Mucosa of rectum (tissue), 2 donors: Measurements from ENCODE around the gene TRIM23.

Source experiments
- H3K27ac ChIP-seq, 2 donors: one replicate each; pipeline ENCODE4 v1.7.0; 2013; ENCODE audit warnings: inconsistent platforms in 2 of 2, low read depth in 2 of 2, low read length in 2 of 2
- H3K27me3 ChIP-seq, 2 donors: one replicate each; pipeline ENCODE4 v1.7.0; 2013; ENCODE audit warnings: low read length in 2 of 2; ENCODE audit not compliant: control insufficient read depth in 2 of 2, insufficient read depth in 2 of 2
- H3K36me3 ChIP-seq, 2 donors: one replicate each; pipeline ENCODE4 v1.7.0; 2013; ENCODE audit warnings: low read length in 2 of 2; ENCODE audit not compliant: control insufficient read depth in 2 of 2, insufficient read depth in 2 of 2
- H3K4me1 ChIP-seq, 2 donors: one replicate each; pipeline ENCODE4 v1.7.0; 2013; ENCODE audit warnings: low read length in 2 of 2, mild to moderate bottlenecking in 1 of 2; ENCODE audit not compliant: control insufficient read depth in 2 of 2, insufficient read depth in 2 of 2
- H3K4me3 ChIP-seq, 2 donors: one replicate each; pipeline ENCODE4 v1.7.0; 2013; ENCODE audit warnings: low read length in 2 of 2
- H3K9ac ChIP-seq, 2 donors: one replicate each; pipeline ENCODE4 v1.7.0; 2013; ENCODE audit warnings: low read length in 2 of 2, low read depth in 1 of 2, mild to moderate bottlenecking in 1 of 2
- H3K9me3 ChIP-seq, 2 donors: one replicate each; pipeline ENCODE4 v1.7.0; 2013; ENCODE audit warnings: low read length in 2 of 2; ENCODE audit not compliant: control insufficient read depth in 2 of 2
- donor health status: healthy.
- donor health status: Normal muscosa, but diverticular disease.

The TRIM23 gene

DNA sequence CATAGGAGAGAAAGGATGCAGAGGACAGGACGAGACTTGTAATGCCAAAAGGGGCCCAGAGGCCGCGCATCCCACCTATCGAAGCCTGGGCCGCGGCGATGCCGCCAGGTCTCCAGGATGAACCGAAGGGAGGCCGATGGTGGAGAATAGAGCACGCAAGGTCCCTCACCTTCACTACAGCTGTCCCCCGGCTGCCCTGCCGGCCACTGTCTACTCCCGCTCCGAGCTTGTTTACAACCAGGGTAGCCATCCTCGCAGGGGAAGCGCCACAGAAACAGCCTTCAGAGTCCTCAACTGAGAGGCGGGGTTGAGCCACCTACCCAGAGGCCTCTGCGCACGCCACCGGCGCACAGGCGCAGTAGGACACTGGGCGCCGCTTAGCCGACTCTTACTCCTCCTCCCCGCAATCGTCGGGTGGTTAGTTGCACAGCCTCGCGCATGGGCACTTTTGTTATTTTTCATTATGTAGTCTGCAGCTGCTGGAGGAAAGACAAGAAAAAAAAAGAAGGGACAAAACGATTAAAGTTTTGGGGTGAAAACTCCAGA lies at the start of gene TRIM23:
TRIM23 (minus strand) TSS at position 309 of the 546 bp plus-strand sequence; CDS start at position 250, 59 bp downstream.
- peaks cover 11 to 16% of the 10 kb centered on the region in 2 donors for H3K4me1 ChIP-seq
- peak within 1 kb of the TSS; percentile 88 to 97 for H3K4me3 ChIP-seq

DNA sequence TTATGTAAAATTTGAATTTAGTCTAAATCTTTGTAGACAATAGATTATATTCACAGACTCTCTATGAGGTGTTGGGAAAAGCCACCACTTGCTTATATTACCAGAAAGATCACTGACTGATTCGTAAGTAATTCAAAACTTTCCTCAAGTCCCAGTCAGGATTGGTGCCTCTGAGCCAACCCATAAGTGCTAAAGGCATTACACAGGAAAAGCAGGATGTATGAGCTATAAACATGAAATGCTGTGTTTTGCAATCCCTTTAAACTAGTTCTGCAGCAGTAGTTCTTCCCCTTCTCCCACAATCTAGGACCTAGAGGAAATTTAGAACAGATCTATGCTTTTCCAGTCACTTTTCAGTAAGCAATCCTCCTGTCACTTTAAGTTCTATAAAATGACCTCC lies 48.7 kb upstream of the TRIM23 start:
- no peak overlapping the region for H3K9ac ChIP-seq
- no peaks in the 10 kb centered on the region for H3K9me3 ChIP-seq
- no peaks in the 10 kb centered on the region for H3K27me3 ChIP-seq
- H3K4me3 ChIP-seq = no peak overlapping the region
- peaks cover 0 to 10% of the 10 kb centered on the region in 2 donors for H3K36me3 ChIP-seq
- H3K4me1 ChIP-seq = no peaks in the 10 kb centered on the region
- H3K27ac ChIP-seq = no peak overlapping the region

More for the DNA sequence above, at the start of gene TRIM23:
- Histone ChIP-seq H3K9me3 (no peaks in the 10 kb centered on the region), H3K27me3 (no peaks in the 10 kb centered on the region), H3K9ac (peak within 1 kb of the TSS; percentile 89 to 92), H3K36me3 (no peaks in the 10 kb centered on the region), H3K27ac (peak within 1 kb of the TSS; percentile 84 to 88)

DNA sequence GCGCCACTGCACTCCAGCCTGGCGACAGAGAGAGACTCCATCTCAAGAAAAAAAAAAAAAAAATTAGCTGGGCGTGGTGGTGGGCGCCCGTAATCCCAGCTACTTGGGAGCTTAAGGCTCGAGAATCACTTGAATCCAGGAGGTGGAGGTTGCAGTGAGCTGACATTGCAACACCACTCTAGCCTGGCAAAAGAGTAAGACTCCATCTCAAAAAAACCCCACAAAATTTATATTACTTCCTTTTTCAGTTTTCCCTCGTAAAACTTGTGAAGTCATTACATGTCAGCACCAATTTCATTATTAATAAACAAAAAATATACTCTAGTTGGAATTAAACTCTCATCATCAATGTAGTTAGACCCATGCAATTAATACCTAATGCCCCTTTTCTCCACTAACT lies 44.6 kb upstream of the TRIM23 start:
- H3K36me3 ChIP-seq = peaks cover 5 to 8% of the 10 kb centered on the region in 2 donors
- H3K4me3 ChIP-seq = no peak overlapping the region
- no peaks in the 10 kb centered on the region for H3K4me1 ChIP-seq
- no peaks in the 10 kb centered on the region for H3K27me3 ChIP-seq
- no peak overlapping the region for H3K9ac ChIP-seq
- no peak overlapping the region for H3K27ac ChIP-seq
- H3K9me3 ChIP-seq = no peaks in the 10 kb centered on the region

DNA sequence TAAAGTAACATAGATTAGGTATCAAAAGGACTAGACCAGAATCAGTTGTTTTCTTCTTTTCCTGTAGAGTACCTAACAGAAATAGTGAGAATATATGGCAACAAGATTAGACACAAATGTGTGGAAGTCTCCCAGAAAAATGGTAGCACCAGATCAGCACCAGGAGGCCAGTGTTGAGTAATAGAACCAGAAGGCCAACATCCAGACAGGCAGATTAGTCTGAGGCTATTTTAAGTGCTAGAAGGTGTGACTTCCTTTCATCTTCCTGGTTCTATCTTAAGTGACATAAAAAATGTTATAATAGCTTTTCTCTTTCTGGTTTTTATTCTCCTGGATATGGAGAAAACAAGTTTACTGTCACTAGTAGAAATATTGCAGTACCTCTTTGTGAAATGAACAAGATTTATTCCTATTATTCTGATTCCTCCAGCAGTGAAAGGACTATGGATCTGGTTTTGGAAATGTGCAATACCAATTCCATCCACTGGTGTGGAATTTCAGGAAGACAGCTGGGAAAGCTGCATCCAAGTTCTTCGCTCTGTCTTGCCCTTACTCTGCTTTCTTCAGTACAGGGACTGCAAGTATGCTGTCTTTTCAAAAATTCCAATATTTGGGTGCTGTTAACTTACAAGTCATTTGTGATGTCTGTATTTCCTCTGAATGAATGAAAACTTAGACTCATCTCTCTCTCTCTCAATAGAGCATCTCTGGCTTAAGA lies 39.8 kb upstream of the TRIM23 start:
- Histone ChIP-seq H3K36me3 (peaks cover 9 to 16% of the 10 kb centered on the region in 2 donors), H3K27ac (no peak overlapping the region)

DNA sequence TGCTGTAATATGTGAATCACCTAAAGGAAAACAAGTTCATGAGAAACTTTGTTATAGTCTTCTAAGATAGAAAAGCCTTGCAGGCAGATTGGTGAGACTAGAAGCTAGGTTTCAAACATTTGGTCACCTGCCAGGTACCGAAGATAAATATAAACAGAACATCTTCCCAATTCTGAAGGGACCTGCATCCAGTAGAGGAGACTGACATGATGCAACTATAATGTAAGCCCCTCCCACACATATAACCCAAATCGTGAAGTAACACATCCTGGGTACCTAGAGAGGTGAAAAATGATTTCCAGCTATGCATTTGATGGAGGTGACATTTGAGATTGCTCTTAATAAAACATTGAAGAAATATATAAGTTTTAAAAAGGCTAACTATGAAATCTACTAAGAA lies 30.6 kb upstream of the TRIM23 start:
- Histone ChIP-seq H3K9me3 (no peaks in the 10 kb centered on the region), H3K27ac (no peak overlapping the region), H3K4me1 (no peaks in the 10 kb centered on the region), H3K27me3 (no peaks in the 10 kb centered on the region), H3K36me3 (peaks cover 0 to 12% of the 10 kb centered on the region in 2 donors), H3K4me3 (no peak overlapping the region), H3K9ac (no peak overlapping the region)

More for the DNA sequence above, 39.8 kb upstream of the TRIM23 start:
- Histone ChIP-seq H3K9me3 (no peaks in the 10 kb centered on the region), H3K9ac (no peak overlapping the region), H3K27me3 (no peaks in the 10 kb centered on the region), H3K4me3 (no peak overlapping the region), H3K4me1 (no peaks in the 10 kb centered on the region)

DNA sequence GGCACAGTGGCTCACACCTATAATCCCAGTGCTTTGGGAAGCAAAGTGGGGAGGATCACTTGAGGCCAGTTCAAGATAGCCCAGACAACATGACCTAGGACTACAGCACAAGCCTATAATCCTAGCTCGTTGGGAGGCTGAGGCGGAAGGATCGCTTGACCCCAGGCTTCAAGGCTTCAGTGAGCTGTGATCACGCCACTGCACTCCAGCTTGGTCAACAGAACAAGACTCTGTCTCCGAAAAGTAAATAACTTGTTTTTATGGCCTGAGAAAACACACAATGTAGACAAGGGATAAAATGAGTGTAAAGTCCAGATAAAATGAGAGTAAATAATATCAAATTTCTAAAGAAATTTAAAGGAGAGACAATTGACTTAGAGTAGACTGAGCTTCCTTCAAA lies 27.0 kb upstream of the TRIM23 start:
- Histone ChIP-seq H3K27ac (no peak overlapping the region), H3K27me3 (no peaks in the 10 kb centered on the region), H3K4me3 (peak overlapping the region in 1 of 2 donors; percentile 20), H3K4me1 (no peaks in the 10 kb centered on the region), H3K36me3 (peaks cover 0 to 11% of the 10 kb centered on the region in 2 donors), H3K9me3 (no peaks in the 10 kb centered on the region), H3K9ac (no peak overlapping the region)

DNA sequence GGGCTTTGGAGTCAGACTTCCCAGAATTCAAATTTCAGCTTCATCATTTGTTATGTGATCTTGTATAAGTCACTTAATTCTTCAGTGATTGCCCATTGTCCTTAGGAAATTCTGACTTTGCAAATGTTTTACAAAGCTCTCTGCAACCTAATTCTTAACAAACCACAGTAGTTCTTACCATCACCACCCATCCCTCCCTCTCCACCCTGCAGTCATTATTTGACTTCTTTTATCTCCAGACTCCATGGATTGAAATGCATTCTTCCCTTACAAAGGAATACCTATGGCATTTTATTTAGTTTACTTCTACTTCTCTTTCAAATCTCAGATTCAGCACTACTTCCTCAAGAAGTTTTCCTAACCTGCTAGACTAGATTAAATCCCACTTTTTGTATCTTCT lies 23.8 kb upstream of the TRIM23 start:
- Histone ChIP-seq H3K4me1 (no peaks in the 10 kb centered on the region), H3K4me3 (no peak overlapping the region), H3K27me3 (no peaks in the 10 kb centered on the region), H3K36me3 (peaks cover 7 to 10% of the 10 kb centered on the region in 2 donors), H3K9me3 (no peaks in the 10 kb centered on the region), H3K9ac (no peak overlapping the region), H3K27ac (no peak overlapping the region)

DNA sequence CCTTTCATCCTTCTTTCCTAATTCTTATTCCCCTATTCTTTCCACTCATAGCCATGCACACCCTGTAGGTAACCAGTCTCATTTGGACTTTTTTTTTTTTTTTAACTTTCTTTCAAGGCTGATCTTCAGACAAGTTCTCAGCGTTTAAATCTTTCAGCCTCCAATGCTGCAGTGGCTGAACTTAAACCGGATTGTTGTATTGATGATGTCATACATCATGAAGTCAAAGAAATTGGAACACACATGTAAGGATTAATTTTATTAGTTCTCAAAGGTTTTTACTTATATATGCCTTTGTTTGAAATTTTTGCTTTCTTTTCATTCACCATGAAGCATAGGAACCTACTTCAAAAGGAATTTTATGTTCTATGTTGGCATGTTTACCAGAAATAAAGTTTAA lies 22.8 kb upstream of the TRIM23 start:
- H3K4me1 ChIP-seq = no peaks in the 10 kb centered on the region
- no peak overlapping the region for H3K27ac ChIP-seq
- H3K36me3 ChIP-seq = peaks cover 7 to 10% of the 10 kb centered on the region in 2 donors
- no peaks in the 10 kb centered on the region for H3K27me3 ChIP-seq
- H3K9ac ChIP-seq = no peak overlapping the region
- no peaks in the 10 kb centered on the region for H3K9me3 ChIP-seq
- H3K4me3 ChIP-seq = no peak overlapping the region

DNA sequence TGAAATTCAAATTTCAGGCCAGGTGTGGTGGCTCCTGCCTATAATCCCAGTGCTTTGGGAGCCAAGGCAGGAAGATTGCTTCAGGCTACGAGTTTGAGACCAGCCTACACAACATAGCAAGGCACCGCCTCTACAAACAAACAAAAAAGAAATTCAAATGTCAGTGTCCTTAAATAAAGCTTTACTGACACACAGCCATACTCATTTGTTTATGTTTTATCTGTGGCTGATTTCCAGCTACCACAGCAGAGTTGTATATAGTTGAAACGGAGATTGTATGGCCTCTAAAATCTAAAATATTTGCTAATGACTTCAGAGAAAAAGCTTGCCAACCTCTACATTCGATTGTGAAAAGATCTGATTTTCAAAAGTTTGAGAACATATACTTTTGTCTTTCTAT lies 16.1 kb upstream of the TRIM23 start:
- Histone ChIP-seq H3K36me3 (peaks cover 22 to 28% of the 10 kb centered on the region in 2 donors), H3K4me1 (no peaks in the 10 kb centered on the region), H3K27me3 (no peaks in the 10 kb centered on the region), H3K9ac (no peak overlapping the region), H3K4me3 (no peak overlapping the region), H3K9me3 (no peaks in the 10 kb centered on the region), H3K27ac (no peak overlapping the region)

DNA sequence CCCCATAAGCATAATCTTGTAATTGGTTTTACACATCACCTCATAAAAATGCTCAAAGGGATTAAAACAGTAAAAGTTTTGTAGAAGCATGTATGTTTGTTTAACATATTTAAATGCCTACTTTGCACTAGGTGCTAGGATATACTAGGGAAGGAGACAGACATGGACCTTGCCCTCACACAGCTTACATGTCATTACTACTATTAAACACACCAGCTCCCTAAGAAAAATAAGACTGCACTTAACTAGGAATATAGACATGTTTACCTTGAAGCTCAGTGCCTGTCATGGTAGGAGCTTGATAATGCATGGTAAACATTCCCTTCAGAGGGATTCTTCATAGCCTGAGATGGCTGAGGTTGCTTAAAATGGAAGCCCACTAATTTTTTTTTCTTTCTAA lies 6.8 kb upstream of the TRIM23 start:
- H3K9me3 ChIP-seq = no peaks in the 10 kb centered on the region
- no peaks in the 10 kb centered on the region for H3K27me3 ChIP-seq

More for the DNA sequence above, 6.8 kb upstream of the TRIM23 start:
- no peak overlapping the region for H3K9ac ChIP-seq
- H3K36me3 ChIP-seq = peaks cover 5 to 12% of the 10 kb centered on the region in 2 donors
- peaks cover 3% of the 10 kb centered on the region in 2 donors for H3K4me1 ChIP-seq
- no peak overlapping the region for H3K27ac ChIP-seq
- H3K4me3 ChIP-seq = no peak overlapping the region
